ENCODE measurements around the gene SNRPN.
"Not testable (repeated sequence)": the region's sequence is repeated elsewhere in the genome, so short reads cannot be mapped to it uniquely, and the experiment has no call there.

SNRPN gene

DNA sequence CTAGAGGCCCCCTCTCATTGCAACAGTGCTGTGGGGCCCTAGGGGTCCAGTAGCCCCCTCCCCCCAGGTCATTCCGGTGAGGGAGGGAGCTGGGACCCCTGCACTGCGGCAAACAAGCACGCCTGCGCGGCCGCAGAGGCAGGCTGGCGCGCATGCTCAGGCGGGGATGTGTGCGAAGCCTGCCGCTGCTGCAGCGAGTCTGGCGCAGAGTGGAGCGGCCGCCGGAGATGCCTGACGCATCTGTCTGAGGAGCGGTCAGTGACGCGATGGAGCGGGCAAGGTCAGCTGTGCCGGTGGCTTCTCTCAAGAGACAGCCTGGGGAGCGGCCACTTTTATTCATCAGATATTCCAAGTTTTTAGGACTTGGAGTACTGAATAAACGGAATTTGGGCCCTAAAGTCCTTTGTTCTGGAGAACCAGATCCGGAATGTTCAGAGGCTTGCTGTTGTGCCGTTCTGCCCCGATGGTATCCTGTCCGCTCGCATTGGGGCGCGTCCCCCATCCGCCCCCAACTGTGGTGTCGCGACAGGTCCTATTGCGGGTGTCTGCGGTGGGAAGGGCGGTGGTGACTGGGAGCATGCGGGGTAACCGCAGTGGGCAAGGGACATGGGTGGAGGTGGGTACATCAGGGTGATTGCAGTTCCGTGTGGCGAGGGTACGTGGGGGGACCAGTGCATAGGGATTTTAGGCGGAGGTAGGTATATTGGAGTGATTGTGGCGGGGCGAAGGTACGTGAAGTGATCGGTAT lies at the start of gene SNRPN, which contains the start of gene SNURF:
TSS of gene SNRPN (plus strand) at position 205 of the 748 bp plus-strand sequence. CDS start 19,467 bp downstream, outside the sequence.
TSS of gene SNURF (plus strand) at position 205 of the 748 bp plus-strand sequence. CDS start at position 267, 62 bp downstream.
- peak; percentile 26 to 32 for DNase-seq (ENCODE audit: low read depth in 1 of 2, low spot score in 1 of 2)

DNA sequence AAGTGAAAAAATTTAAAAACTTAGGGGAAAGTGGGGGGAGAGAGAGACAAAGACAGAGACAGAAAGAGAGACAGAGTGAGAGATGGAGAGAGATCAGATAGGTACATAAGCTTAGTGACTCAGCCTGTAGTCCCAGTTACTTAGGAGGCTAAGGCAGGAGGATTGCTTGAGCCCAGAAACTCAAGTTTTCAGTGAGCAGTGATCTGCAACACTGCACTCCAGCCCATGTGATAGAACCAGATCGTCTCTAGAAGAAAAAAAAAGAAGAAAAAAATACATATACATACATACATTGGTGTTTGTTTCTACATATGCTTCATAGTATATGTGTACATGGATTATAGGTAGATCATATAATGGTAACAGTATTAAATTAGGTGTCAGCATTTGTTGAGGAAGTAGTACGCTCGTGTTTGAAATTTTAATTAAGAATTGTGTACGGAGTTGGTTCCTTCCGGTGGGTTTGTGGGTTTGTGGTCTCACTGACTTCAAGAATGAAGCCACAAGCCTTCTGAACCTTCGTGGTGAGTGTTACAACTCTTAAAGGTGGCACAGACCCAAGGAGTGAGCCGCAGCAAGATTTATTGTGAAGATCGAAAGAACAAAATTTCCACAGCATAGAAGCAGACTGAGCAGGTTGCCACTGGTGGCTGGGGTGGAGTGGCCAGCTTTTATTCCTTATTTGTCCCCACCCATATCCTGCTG lies 38.3 kb upstream of the SNRPN start:
- DNase-seq (ENCODE audit: low read depth in 1 of 2, low spot score in 1 of 2) = no peak

DNA sequence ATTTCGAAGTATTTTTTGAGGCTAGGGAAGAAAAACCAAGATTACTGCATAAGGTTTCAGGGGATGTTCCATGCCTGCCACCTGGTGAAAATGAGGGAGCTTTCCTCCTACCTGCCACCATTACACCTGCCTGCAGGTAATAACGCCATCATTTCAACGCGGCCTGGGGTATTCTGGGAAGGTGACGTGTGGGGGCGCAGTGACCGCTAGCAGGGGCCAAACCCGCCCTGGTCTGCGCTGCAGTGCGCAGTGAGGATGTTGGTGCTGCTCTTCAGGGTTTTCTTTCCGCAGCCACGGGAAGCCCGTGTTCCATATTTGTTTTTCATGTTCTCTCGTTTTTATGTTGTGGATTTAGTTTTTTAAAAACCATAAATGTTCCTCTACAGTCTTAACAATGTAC lies 37.4 kb upstream of the SNRPN start:
- DNase-seq (ENCODE audit: low read depth in 1 of 2, low spot score in 1 of 2) = no peak

DNA sequence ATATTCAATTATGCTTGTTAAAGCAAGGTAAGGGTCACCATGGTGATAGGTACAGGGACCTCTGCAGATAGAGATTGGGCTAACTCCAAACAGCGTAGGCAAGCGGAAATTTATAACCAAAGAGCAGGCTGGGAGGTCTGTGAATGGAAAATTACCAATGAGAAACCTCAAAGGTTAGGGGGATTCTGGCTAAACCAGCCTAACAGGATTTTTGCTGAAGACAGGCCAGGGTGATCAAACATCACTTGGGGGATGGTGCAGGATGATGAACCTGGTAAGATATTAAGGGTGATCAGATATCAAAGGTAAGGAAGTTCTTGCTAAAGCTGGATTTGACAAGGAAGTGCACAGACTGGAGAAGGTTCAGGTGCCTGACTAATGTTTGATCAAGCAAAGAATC lies 35.3 kb upstream of the SNRPN start:
- DNase-seq (ENCODE audit: low read depth in 1 of 2, low spot score in 1 of 2) = no peak

DNA sequence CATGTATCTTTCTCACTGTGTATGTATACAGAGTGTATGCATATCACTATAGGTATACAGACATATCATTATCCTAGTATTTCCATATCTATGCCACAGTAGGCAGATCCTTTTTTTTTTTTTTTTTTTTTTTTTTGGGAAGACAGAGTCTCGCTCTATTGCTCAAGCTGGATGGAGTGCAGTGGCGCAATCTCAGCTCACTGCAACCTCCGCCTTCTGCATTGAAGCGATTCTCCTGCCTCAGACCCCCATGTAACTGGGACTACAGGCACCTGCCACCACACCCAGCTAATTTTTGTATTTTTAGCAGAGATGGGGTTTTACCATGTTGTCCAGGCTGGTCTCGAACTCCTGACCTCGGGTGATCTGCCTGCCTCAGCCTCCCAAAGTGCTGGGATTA lies 32.0 kb upstream of the SNRPN start:
- DNase-seq (ENCODE audit: low read depth in 1 of 2, low spot score in 1 of 2) = not testable (repeated sequence)

DNA sequence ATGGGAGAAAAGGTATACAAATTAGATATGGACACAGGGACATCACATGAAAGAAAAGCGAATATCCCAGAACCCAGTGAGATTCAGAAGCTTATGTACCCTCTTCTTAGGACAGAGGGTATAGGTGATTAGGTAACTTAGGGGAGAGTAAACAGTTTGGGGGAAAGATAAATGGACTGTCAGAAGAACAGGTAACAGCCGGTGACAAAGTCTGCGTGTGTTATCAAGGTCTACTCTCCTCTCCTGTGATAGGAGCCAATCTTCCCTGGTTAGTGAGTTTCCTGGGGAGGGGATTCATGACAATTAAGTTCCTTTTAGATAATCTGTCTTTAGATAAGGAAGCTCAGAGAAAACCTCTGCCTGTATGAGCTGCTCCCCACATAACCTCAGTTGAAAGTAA lies 30.6 kb upstream of the SNRPN start:
- DNase-seq (ENCODE audit: low read depth in 1 of 2, low spot score in 1 of 2) = no peak

DNA sequence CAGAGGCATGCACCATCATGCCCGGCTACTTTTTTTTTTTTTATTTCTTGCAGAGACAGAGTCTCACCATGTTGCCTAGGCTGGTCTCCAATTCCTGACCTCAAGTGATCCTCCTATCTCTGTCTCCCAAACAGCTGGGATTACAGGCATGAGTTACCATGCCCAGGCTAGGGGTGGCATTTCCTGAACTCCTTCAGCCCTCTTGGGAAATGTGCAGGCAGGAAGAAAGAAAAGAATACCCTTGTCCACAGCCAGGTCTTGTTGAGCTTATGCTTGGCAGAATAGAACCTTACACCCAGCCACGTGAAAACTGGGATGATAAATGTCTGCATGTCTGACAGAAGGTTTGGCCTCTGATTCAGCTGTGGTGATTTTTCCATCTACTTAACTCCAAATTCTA lies 30.2 kb upstream of the SNRPN start:
- DNase-seq (ENCODE audit: low read depth in 1 of 2, low spot score in 1 of 2) = no peak

DNA sequence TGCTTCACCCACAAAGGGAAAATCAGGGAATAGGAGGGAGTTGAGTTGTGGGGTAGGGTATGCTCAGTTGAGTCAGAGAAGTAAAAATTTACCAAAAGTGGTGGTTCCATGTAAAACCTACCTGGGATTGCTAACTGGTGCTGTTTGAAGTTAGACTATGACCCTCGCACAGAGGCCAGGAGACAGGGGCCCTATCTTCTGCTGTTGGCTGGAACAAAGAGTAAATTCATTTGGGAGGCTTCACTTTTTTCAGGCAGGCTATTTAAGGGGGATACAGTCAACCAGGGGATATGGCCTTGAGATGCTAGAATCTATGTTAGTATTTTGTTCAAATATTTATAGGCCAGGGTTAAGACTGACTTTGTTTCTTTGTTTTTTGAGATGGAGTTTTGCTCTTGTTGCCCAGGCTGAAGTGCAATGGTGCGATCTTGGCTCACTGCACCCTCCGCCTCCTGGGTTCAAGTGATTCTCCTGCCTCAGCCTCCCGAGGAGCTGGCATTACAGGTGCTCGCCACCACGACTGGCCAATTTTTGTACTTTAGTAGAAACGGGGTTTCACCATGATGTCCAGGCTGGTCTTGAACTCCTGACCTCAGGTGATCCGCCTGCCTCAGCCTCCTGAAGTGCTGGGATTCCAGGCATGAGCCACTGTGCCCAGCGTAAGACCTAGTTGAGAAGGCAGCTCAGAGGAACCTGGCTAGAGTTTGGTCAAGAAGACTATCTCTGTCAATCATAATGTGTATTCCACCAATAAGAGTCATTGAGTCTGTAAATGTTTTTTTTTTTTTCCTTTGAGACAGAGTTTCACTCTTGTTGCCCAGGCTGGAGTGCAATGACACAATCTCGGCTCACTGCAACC lies 22.7 kb upstream of the SNRPN start:
- DNase-seq (ENCODE audit: low read depth in 1 of 2, low spot score in 1 of 2) = not testable (repeated sequence)

DNA sequence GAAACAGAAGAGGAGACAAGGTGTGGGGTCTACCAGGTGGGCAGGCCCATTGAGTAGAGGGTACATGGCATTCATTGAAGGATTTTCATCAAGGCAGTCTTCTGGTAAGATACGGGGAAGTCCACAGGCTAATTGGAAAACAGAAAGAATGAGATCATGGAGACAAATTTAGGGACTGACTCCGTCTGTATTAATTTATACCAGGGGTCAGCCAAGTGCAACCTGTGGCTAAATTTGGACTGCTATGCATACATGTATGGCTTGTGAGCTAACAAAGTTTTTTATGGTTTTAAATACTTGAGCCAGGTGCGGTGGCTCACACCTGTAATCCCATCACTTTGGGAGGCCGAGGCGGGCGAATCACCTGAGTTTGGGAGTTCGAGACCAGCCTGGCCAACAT lies 21.1 kb upstream of the SNRPN start:
- DNase-seq (ENCODE audit: low read depth in 1 of 2, low spot score in 1 of 2) = no peak

DNA sequence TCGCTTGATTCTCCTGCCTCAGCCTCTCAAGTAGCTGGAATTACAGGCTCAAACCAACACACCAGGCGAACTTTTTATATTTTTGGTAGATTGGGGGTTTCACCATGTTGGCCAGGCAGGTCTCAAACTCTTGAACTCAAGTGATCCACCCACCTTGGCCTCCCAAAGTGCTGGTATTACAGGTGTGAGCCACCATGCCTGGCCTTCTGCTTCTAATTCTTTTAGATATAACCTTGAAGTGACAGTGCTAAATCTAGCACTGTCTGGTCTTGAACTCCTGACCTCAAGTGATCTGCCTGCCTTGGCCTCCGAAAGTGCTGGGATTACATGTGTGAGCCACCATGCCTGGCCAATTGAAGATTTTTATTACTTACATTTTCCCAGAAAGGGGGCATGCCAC lies 16.6 kb upstream of the SNRPN start:
- DNase-seq (ENCODE audit: low read depth in 1 of 2, low spot score in 1 of 2) = not testable (repeated sequence)

DNA sequence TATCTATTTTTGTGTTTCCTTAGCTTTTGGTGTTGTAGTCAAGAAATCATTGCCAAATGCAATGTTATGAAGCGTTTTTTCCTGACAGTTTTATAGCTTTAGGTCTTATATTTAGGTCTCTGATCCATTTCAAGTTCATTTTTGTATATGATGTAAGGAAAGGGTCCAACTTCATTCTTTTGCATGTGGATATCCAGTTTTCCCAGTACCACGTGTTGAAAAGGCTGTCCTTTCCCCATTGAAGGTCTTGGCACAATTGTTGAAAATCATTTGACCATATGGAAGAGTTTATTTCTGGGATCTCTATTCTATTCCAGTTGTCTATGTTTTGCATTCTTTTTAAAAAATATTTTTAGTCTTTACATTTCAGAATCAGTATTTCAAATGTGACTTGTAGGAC lies 14.6 kb upstream of the SNRPN start:
- no peak for DNase-seq (ENCODE audit: low read depth in 1 of 2, low spot score in 1 of 2)

DNA sequence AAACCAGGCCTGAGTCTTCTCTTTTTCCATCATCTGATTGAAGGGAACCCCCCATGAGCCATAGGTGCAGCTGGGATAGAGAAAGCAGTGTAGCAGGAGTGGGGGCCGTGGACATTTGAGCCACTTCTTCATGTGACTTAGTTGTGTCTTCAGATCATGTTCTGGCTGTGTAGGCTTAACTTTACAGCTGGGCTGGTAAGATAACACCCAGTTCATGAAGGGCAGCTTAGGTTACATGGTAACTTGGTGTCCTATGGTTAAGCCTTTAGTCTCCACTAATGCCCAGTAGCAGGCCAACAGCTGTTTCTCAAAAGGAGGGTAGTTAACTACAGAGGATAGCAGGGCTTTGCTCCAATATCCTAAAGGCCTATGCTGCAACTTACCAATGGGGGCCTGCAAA lies 11.4 kb upstream of the SNRPN start:
- no peak for DNase-seq (ENCODE audit: low read depth in 1 of 2, low spot score in 1 of 2)

DNA sequence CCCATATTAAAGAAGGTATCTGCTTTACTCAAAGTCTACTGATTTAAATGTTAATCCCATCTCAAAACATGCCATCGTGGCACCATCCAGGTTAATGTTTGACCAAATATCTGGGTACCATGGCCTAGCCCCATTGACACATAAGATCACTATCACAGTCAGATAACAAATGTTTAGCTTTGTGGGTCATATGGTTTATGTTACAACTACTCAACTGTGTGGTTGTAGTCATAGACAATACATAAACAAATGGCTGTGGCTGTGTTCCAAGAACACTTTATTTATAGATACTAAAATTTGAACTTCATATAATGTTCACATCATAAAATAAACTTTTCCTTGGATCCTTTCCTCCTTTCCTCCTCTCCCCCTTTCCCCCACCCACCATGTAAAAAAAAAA lies 9.8 kb upstream of the SNRPN start:
- no peak for DNase-seq (ENCODE audit: low read depth in 1 of 2, low spot score in 1 of 2)

DNA sequence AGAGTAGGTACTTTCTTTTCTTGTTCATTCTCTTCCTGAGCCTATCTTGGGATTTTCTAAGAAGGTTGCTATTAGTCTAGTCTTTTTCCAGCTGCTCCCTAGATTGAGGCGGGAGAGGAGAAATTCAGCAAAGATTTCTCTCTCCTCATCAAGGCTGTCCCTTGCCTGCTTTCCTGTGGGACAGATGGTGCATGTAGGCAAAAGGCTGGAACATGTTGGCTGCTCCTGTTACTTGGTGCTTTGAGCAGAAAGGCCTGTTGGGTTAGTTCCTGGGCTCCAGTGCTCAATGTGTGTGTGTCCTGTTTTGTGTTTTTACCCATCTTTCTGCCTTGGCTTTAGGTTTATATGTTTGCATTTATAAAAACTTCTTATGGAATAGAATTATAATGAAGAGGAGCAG lies 9.1 kb upstream of the SNRPN start:
- no peak for DNase-seq (ENCODE audit: low read depth in 1 of 2, low spot score in 1 of 2)

DNA sequence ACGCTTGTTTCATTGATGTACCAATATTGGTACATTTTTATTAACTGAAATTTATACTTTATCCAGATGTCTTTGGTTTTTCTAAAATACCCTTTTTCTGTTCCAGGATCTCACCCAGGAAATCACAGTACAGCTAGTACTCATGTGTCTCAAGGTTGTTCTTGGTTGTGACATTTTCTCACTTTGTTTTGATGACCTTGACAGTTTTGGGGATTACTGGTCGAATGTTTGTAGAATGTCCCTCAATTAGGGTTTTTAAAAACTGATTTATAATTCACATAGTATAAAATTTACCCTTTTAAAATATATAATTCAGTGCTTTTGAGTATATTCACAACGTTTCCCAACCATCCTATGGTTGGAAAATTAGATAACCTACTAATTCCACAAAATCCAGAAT lies 6.3 kb upstream of the SNRPN start:
- no peak for DNase-seq (ENCODE audit: low read depth in 1 of 2, low spot score in 1 of 2)

DNA sequence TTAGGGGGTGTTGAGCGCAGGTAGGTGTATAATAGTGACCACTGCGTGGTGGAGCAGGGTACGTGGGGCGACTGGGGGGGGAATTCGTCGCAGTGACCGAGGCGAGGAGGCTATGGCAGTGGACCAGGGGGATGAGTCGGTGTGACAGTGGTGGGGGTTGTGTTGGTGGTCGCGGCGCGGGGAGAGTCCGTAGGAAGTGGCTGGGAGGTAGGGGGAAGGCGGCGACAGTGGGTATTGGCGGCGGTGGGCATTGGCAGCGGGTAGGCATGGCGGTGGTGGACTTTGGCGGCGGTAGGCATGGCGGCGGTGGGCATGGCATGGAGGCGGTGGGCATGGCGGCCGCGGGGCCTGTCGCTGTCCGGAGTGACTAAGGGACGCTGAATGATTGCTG lies 739 bp downstream of the SNRPN start:
- no peak for DNase-seq (ENCODE audit: low read depth in 1 of 2, low spot score in 1 of 2)

DNA sequence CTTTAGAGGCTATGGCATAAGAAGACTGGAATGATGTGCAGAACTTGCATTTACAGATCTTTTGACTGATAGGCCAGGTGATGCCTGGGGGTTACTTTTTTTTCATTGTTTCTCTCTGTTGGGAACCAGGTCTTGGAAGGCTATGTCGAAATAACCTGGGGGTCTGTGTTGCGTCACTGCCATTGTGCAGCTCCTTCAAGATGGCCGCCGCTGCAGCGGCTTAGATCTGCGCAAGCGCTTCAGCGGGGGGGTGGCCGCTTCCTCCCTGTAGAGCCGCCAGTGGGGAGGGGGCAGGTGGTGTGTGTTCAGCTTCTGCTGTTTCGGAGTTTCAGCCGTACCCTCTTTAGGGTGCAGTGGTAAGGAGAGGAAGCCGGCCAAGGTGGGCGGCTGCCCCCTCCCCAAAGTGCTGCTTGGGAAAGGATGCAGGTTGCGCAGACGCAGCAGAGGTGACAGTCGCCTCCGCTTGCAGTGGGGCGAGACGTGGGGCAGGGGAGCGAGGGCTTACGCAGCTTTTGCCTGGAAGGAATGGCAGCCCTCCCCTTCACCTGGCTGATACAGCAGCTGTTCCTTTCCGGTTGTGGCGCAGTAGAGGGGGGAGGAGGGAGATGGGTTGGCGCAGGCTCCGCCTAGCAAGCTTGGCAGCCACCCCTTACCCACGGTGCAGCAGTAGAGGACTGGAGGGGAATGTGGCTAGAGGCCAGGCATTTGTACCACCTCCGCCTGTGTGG lies 1.5 kb downstream of the SNRPN start:
- DNase-seq (ENCODE audit: low read depth in 1 of 2, low spot score in 1 of 2) = peak; percentile 21 to 61

DNA sequence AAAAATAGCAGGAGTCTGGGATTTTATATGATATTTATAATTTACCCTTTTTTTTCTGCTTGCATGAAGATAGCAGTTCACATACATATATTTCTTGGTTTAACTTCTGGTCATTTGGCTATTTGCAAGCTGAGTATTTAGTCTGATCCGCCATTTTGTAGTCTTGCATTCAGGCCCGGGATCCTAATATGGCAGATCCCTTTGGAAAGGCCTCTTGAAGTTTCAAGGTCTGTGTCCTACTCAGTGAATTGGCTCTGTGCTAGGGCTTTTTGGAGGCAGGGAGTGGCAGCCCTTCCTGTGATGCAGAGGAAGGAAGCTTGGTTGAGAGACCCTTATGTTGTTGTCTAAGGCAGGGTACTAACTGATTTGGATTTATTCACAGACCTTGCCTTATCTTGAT lies 2.9 kb downstream of the SNRPN start:
- no peak for DNase-seq (ENCODE audit: low read depth in 1 of 2, low spot score in 1 of 2)

DNA sequence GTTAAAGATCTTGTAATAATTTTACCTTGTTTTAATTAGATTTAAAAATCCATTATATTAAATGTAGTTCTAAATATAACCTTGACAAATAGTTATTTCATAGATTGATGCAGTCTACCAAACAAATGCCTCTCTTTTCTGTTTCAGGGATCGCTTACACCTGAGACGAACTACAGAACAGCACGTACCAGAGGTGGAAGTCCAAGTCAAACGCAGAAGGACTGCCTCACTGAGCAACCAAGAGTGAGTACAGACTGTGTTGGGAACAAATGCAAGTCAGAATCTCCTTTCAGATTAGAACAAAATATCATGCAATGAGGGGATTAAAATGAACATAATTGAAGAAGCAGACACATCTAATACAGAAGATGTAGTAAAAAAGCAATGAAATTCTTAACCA lies 7.2 kb downstream of the SNRPN start:
- no peak for DNase-seq (ENCODE audit: low read depth in 1 of 2, low spot score in 1 of 2)

DNA sequence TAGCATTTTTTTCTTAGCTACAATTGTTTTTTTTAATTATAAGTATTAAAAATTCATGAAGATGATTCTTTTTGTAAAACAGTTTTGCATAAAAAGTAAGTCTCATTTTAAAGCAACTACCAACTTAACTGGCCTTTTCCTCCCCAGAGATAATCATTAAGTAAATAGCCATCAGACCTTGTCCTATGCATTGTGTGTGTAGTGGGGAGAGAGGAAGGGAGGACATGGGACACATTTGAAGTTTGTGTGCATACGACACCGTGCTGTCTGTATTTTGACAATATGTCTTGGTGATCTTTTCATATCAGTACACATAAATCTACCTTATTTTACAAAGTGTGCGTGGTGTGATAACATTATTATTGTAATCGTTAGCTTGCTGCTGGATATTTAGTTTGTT lies 8.1 kb downstream of the SNRPN start:
- no peak for DNase-seq (ENCODE audit: low read depth in 1 of 2, low spot score in 1 of 2)
